Erythroblast (primary cell): ENCODE data around the gene IL17RC.
A peak's percentile ranks its signal among the peaks of the same experiment; 100 is the strongest.
"Not testable (repeated sequence)": the region's sequence is repeated elsewhere in the genome, so short reads cannot be mapped to it uniquely, and the experiment has no call there.

Experiments used
- DNase-seq, 2 experiments: peaks; one replicate each; lab custom pipeline; 2025; lab: John Stamatoyannopoulos, UW
- GATA1 ChIP-seq: IDR thresholded peaks from 2 replicates; pipeline ENCODE4 v1.6.1; 2011; ENCODE audit warnings: low read depth, mild to moderate bottlenecking, control low read depth, low read length, moderate library complexity
- POLR2A ChIP-seq: IDR thresholded peaks from 2 replicates; pipeline ENCODE4 v1.6.1; 2011; ENCODE audit warnings: mild to moderate bottlenecking, low read length

IL17RC gene

GRCh38 chr3:9937486-9938238 lies 20.8 kb downstream of the IL17RC start:
- TF ChIP-seq POLR2A = no peak
- no peak for TF ChIP-seq GATA1
- DNase-seq = peak in 1 of 2 experiments; percentile 23

- no peak for TF ChIP-seq GATA1
- no peak for TF ChIP-seq POLR2A
- DNase-seq = no peak
These were observed 22.1 kb downstream of the IL17RC start for GRCh38 chr3:9938966-9939365.

GRCh38 chr3:9939906-9940305 lies 23.0 kb downstream of the IL17RC start:
- DNase-seq = not testable (repeated sequence)

GRCh38 chr3:9940746-9941145 lies 23.8 kb downstream of the IL17RC start:
- no peak for TF ChIP-seq POLR2A
- no peak for TF ChIP-seq GATA1

GRCh38 chr3:9942164-9942563 lies 25.3 kb downstream of the IL17RC start:
- no peak for DNase-seq

More at GRCh38 chr3:9940746-9941145, 23.8 kb downstream of the IL17RC start:
- no peak for DNase-seq

GRCh38 chr3:9942934-9943690 lies 26.2 kb downstream of the IL17RC start:
- DNase-seq = no peak
- TF ChIP-seq POLR2A (no peak), GATA1 (no peak)

More at GRCh38 chr3:9942164-9942563, 25.3 kb downstream of the IL17RC start:
- TF ChIP-seq GATA1 (no peak), POLR2A (no peak)

- TF ChIP-seq POLR2A (no peak), GATA1 (no peak)
- DNase-seq = no peak
These were observed 27.4 kb downstream of the IL17RC start for GRCh38 chr3:9944271-9944670.

GRCh38 chr3:9945358-9945757 lies 28.5 kb downstream of the IL17RC start:
- TF ChIP-seq POLR2A = no peak
- TF ChIP-seq GATA1 = no peak
- DNase-seq = no peak

- TF ChIP-seq GATA1 (no peak), POLR2A (peak; percentile 65)
- DNase-seq = peak; percentile 93 to 94
These were observed 29.5 kb downstream of the IL17RC start for GRCh38 chr3:9946112-9947024.

- TF ChIP-seq POLR2A = no peak
- TF ChIP-seq GATA1 = no peak
- DNase-seq = peak; percentile 33
These were observed 30.4 kb downstream of the IL17RC start for GRCh38 chr3:9947025-9947995.

GRCh38 chr3:9948586-9948985 lies 31.7 kb downstream of the IL17RC start:
- TF ChIP-seq GATA1 = no peak
- TF ChIP-seq POLR2A = no peak
- no peak for DNase-seq

GRCh38 chr3:9949115-9949514 lies 32.2 kb downstream of the IL17RC start:
- no peak for DNase-seq
- no peak for TF ChIP-seq POLR2A
- no peak for TF ChIP-seq GATA1

GRCh38 chr3:9949626-9950025 lies 32.7 kb downstream of the IL17RC start:
- DNase-seq = no peak
- no peak for TF ChIP-seq POLR2A
- no peak for TF ChIP-seq GATA1

- no peak for DNase-seq
- TF ChIP-seq GATA1 = no peak
- no peak for TF ChIP-seq POLR2A
These were observed 34.2 kb downstream of the IL17RC start for GRCh38 chr3:9951126-9951525.
